Activated CD8-positive, alpha-beta T cell treated with anti-CD3 and anti-CD28 coated beads, Interleukin-2, amount 10 ng/mL, durations not matched to agents 7 days and 5 days (primary cell): ENCODE results near the gene STEAP1B. TPM values are rescaled to one million over a fixed set of nuclear protein-coding genes. Genes with fewer than 3 reads are reported as not detected.
"Not testable (repeated sequence)": the region's sequence is repeated elsewhere in the genome, so short reads cannot be mapped to it uniquely, and the experiment has no call there.

Source experiments
- ATAC-seq: fragments of 150-1000 bp; cut with Tn5 transposase; one replicate; pipeline ENCODE4 v1.10.0; 2021; ENCODE audit warnings: moderate library complexity
- CTCF ChIA-PET: fragments of 350-600 bp; sonication (Branson Sonifier 250); formaldehyde crosslinking; loops from one replicate; lab custom pipeline; 2021; ENCODE audit warnings: antibody characterized with exemption; lab: Charles Lee
- POLR2A ChIA-PET: fragments of 350-600 bp; sonication (Branson Sonifier 250); formaldehyde crosslinking; loops from one replicate; lab custom pipeline; 2021; ENCODE audit warnings: antibody characterized with exemption; lab: Charles Lee
- DNase-seq: peaks from one replicate; pipeline ENCODE4 v3.0.0-alpha.2; 2020
- H3K27ac Mint-ChIP-seq: one replicate; pipeline ENCODE4 v1.8.0; 2021; ENCODE audit warnings: mild to moderate bottlenecking, mixed read lengths
- H3K27me3 Mint-ChIP-seq: one replicate; pipeline ENCODE4 v1.8.0; 2021; ENCODE audit warnings: low read depth, mixed read lengths
- H3K36me3 Mint-ChIP-seq: one replicate; pipeline ENCODE4 v1.8.0; 2021; ENCODE audit warnings: low read depth, mixed read lengths
- H3K4me1 Mint-ChIP-seq: one replicate; pipeline ENCODE4 v1.8.0; 2021; ENCODE audit warnings: low read depth, mixed read lengths
- H3K4me3 Mint-ChIP-seq: one replicate; pipeline ENCODE4 v1.8.0; 2021; ENCODE audit warnings: mild to moderate bottlenecking, mixed read lengths
- H3K9me3 Mint-ChIP-seq: one replicate; pipeline ENCODE4 v1.8.0; 2022; ENCODE audit warnings: mixed read lengths; ENCODE audit not compliant: insufficient read depth
- total RNA-seq, 2 experiments: library from RNA; stranded (reverse); gene quantifications; one replicate each; pipeline ENCODE4 v1.2.3, GENCODE V29; 2021

STEAP1B gene
- total RNA-seq, 2 experiments from 2014 or later, result not detected

GRCh38 chr7:22435720-22436119 is 64.3 kb downstream of the STEAP1B start:
- Mint-ChIP-seq H3K27ac (no peak overlapping the region), H3K4me3 (no peak overlapping the region), H3K9me3 (no peaks in the 10 kb centered on the region), H3K4me1 (peaks cover 3% of the 10 kb centered on the region), H3K36me3 (no peaks in the 10 kb centered on the region), H3K27me3 (peaks cover 19% of the 10 kb centered on the region)
- no peak for ATAC-seq
- DNase-seq, result no peak
- CTCF ChIA-PET, result no interaction called here
- POLR2A ChIA-PET, result no interaction called here

GRCh38 chr7:22435105-22435504 is 64.9 kb downstream of the STEAP1B start:
- Mint-ChIP-seq H3K36me3 (no peaks in the 10 kb centered on the region), H3K27ac (no peak overlapping the region), H3K4me1 (peaks cover 3% of the 10 kb centered on the region), H3K4me3 (no peak overlapping the region), H3K27me3 (peaks cover 20% of the 10 kb centered on the region), H3K9me3 (no peaks in the 10 kb centered on the region)
- CTCF ChIA-PET, result no interaction called here
- DNase-seq (no peak), ATAC-seq (no peak)
- POLR2A ChIA-PET, result no interaction called here

- H3K4me1 Mint-ChIP-seq, result peaks cover 3% of the 10 kb centered on the region
- no peaks in the 10 kb centered on the region for H3K9me3 Mint-ChIP-seq
- ChIA-PET POLR2A (no interaction called here), CTCF (no interaction called here)
- no peaks in the 10 kb centered on the region for H3K36me3 Mint-ChIP-seq
- H3K27ac Mint-ChIP-seq, result no peak overlapping the region
- DNase-seq (no peak), ATAC-seq (no peak)
- peaks cover 15% of the 10 kb centered on the region for H3K27me3 Mint-ChIP-seq
- no peak overlapping the region for H3K4me3 Mint-ChIP-seq
Observed at GRCh38 chr7:22433710-22434460, 66.1 kb downstream of the STEAP1B start.

- H3K27ac Mint-ChIP-seq, ATAC-seq, H3K4me1 Mint-ChIP-seq, H3K9me3 Mint-ChIP-seq, H3K4me3 Mint-ChIP-seq, H3K36me3 Mint-ChIP-seq, DNase-seq, POLR2A ChIA-PET, CTCF ChIA-PET: not testable (repeated sequence)
- H3K27me3 Mint-ChIP-seq, result peaks cover 11% of the 10 kb centered on the region
Observed at GRCh38 chr7:22433165-22433700, 66.8 kb downstream of the STEAP1B start.

GRCh38 chr7:22432203-22432718 is 67.7 kb downstream of the STEAP1B start:
- H3K27me3 Mint-ChIP-seq, result peaks cover 7% of the 10 kb centered on the region
- H3K9me3 Mint-ChIP-seq, result no peaks in the 10 kb centered on the region
- no peaks in the 10 kb centered on the region for H3K36me3 Mint-ChIP-seq
- DNase-seq (no peak), ATAC-seq (no peak)
- ChIA-PET POLR2A (no interaction called here), CTCF (no interaction called here)
- H3K4me1 Mint-ChIP-seq, result peaks cover 3% of the 10 kb centered on the region
- no peak overlapping the region for H3K27ac Mint-ChIP-seq
- H3K4me3 Mint-ChIP-seq, result no peak overlapping the region

- H3K4me1 Mint-ChIP-seq, result peaks cover 3% of the 10 kb centered on the region
- ATAC-seq (no peak), DNase-seq (no peak)
- no peak overlapping the region for H3K4me3 Mint-ChIP-seq
- H3K36me3 Mint-ChIP-seq, result no peaks in the 10 kb centered on the region
- no peak overlapping the region for H3K27ac Mint-ChIP-seq
- ChIA-PET CTCF (no interaction called here), POLR2A (no interaction called here)
- H3K9me3 Mint-ChIP-seq, result no peaks in the 10 kb centered on the region
- H3K27me3 Mint-ChIP-seq, result peaks cover 2% of the 10 kb centered on the region
Observed at GRCh38 chr7:22430457-22430856, 69.5 kb downstream of the STEAP1B start.

GRCh38 chr7:22429386-22429785 is 70.6 kb downstream of the STEAP1B start:
- no peak overlapping the region for H3K27ac Mint-ChIP-seq
- ATAC-seq (no peak), DNase-seq (no peak)
- H3K4me1 Mint-ChIP-seq, result no peaks in the 10 kb centered on the region
- ChIA-PET POLR2A (no interaction called here), CTCF (no interaction called here)
- no peaks in the 10 kb centered on the region for H3K36me3 Mint-ChIP-seq
- H3K4me3 Mint-ChIP-seq, result no peak overlapping the region
- H3K27me3 Mint-ChIP-seq, result peaks cover 2% of the 10 kb centered on the region
- H3K9me3 Mint-ChIP-seq, result no peaks in the 10 kb centered on the region

- H3K4me1 Mint-ChIP-seq, result no peaks in the 10 kb centered on the region
- H3K4me3 Mint-ChIP-seq, result no peak overlapping the region
- ATAC-seq (no peak), DNase-seq (no peak)
- H3K36me3 Mint-ChIP-seq, result no peaks in the 10 kb centered on the region
- CTCF ChIA-PET, result no interaction called here
- no peaks in the 10 kb centered on the region for H3K9me3 Mint-ChIP-seq
- peaks cover 2% of the 10 kb centered on the region for H3K27me3 Mint-ChIP-seq
- H3K27ac Mint-ChIP-seq, result no peak overlapping the region
- POLR2A ChIA-PET, result no interaction called here
Observed at GRCh38 chr7:22427855-22428254, 72.1 kb downstream of the STEAP1B start.

GRCh38 chr7:22427104-22427503 is 72.9 kb downstream of the STEAP1B start:
- no peak for DNase-seq
- no peaks in the 10 kb centered on the region for H3K4me1 Mint-ChIP-seq
- peaks cover 2% of the 10 kb centered on the region for H3K27me3 Mint-ChIP-seq
- ChIA-PET POLR2A (no interaction called here), CTCF (no interaction called here)
- no peak for ATAC-seq
- no peak overlapping the region for H3K27ac Mint-ChIP-seq
- H3K4me3 Mint-ChIP-seq, result no peak overlapping the region
- no peaks in the 10 kb centered on the region for H3K9me3 Mint-ChIP-seq
- H3K36me3 Mint-ChIP-seq, result no peaks in the 10 kb centered on the region

- Mint-ChIP-seq H3K4me3 (no peak overlapping the region), H3K36me3 (no peaks in the 10 kb centered on the region), H3K27me3 (peaks cover 2% of the 10 kb centered on the region), H3K9me3 (no peaks in the 10 kb centered on the region), H3K4me1 (no peaks in the 10 kb centered on the region), H3K27ac (no peak overlapping the region)
- POLR2A ChIA-PET, result no interaction called here
- ATAC-seq, result no peak
- no peak for DNase-seq
- CTCF ChIA-PET, result no interaction called here
Observed at GRCh38 chr7:22426463-22427094, 73.4 kb downstream of the STEAP1B start.

GRCh38 chr7:22425361-22425760 is 74.6 kb downstream of the STEAP1B start:
- ChIA-PET CTCF (no interaction called here), POLR2A (no interaction called here)
- no peaks in the 10 kb centered on the region for H3K36me3 Mint-ChIP-seq
- H3K27me3 Mint-ChIP-seq, result peaks cover 5% of the 10 kb centered on the region
- no peaks in the 10 kb centered on the region for H3K9me3 Mint-ChIP-seq
- H3K4me1 Mint-ChIP-seq, result no peaks in the 10 kb centered on the region
- no peak overlapping the region for H3K4me3 Mint-ChIP-seq
- no peak for DNase-seq
- no peak overlapping the region for H3K27ac Mint-ChIP-seq
- no peak for ATAC-seq

GRCh38 chr7:22422831-22423615 is 77.0 kb downstream of the STEAP1B start:
- POLR2A ChIA-PET, result no interaction called here

More at GRCh38 chr7:22422831-22423615, 77.0 kb downstream of the STEAP1B start:
- H3K27ac Mint-ChIP-seq, result no peak overlapping the region
- no peaks in the 10 kb centered on the region for H3K9me3 Mint-ChIP-seq
- H3K4me3 Mint-ChIP-seq, result no peak overlapping the region
- no peak for DNase-seq
- no peak for ATAC-seq
- H3K36me3 Mint-ChIP-seq, result no peaks in the 10 kb centered on the region
- no peaks in the 10 kb centered on the region for H3K4me1 Mint-ChIP-seq
- CTCF ChIA-PET, result no interaction called here
- peaks cover 4% of the 10 kb centered on the region for H3K27me3 Mint-ChIP-seq
